Ishikawa (cell line): ENCODE results near the gene CSAD.
A peak's percentile ranks its signal among the peaks of the same experiment; 100 is the strongest.

Source experiments
- CEBPB ChIP-seq: IDR thresholded peaks from 2 replicates; pipeline ENCODE4 v1.6.1; 2012
- CREB1 ChIP-seq: IDR thresholded peaks from 2 replicates; pipeline ENCODE4 v1.6.1; 2012; ENCODE audit warnings: low read depth
- EGR1 ChIP-seq: IDR thresholded peaks from 2 replicates; pipeline ENCODE4 v1.6.1; 2012
- EP300 ChIP-seq: IDR thresholded peaks from 2 replicates; pipeline ENCODE4 v1.6.1; 2012; ENCODE audit warnings: borderline replicate concordance
- FOXM1 ChIP-seq: IDR thresholded peaks from 2 replicates; pipeline ENCODE4 v1.6.1; 2012; ENCODE audit warnings: low read depth, borderline replicate concordance
- MAX ChIP-seq: IDR thresholded peaks from 2 replicates; pipeline ENCODE4 v1.6.1; 2012
- NFIC ChIP-seq: IDR thresholded peaks from 2 replicates; pipeline ENCODE4 v1.6.1; 2012
- RAD21 ChIP-seq: IDR thresholded peaks from 2 replicates; pipeline ENCODE4 v1.6.1; 2012; ENCODE audit warnings: low read depth
- REST ChIP-seq: IDR thresholded peaks from 2 replicates; pipeline ENCODE4 v1.6.1; 2012; ENCODE audit warnings: low read depth, mild to moderate bottlenecking
- TAF1 ChIP-seq: IDR thresholded peaks from 2 replicates; pipeline ENCODE4 v1.6.1; 2012; ENCODE audit warnings: low read depth, mild to moderate bottlenecking
- TCF12 ChIP-seq: IDR thresholded peaks from 2 replicates; pipeline ENCODE4 v1.6.1; 2012; ENCODE audit warnings: low read depth
- TEAD4 ChIP-seq: IDR thresholded peaks from 2 replicates; pipeline ENCODE4 v1.6.1; 2012
- USF1 ChIP-seq: IDR thresholded peaks from 2 replicates; pipeline ENCODE4 v1.6.1; 2012
- YY1 ChIP-seq: IDR thresholded peaks from 2 replicates; pipeline ENCODE4 v1.6.1; 2012; ENCODE audit warnings: low read depth
- ZBTB7A ChIP-seq: IDR thresholded peaks from 2 replicates; pipeline ENCODE4 v1.6.1; 2012; ENCODE audit warnings: low read depth

The CSAD gene

GRCh38 chr12:53124352-53124723 lies 56.4 kb downstream of the CSAD start:
- TF ChIP-seq REST: no peak
- no peak for TF ChIP-seq MAX
- TF ChIP-seq FOXM1: no peak
- TF ChIP-seq TEAD4: no peak
- TF ChIP-seq TAF1: no peak
- no peak for TF ChIP-seq RAD21
- no peak for TF ChIP-seq TCF12
- no peak for TF ChIP-seq ZBTB7A
- TF ChIP-seq CEBPB: no peak
- no peak for TF ChIP-seq NFIC
- TF ChIP-seq EP300: no peak
- TF ChIP-seq CREB1: no peak
- no peak for TF ChIP-seq YY1
- no peak for TF ChIP-seq USF1
- no peak for TF ChIP-seq EGR1

GRCh38 chr12:53123578-53124351 lies 57.0 kb downstream of the CSAD start:
- TF ChIP-seq MAX: peak; percentile 18; the same call in 1 of the 2 replicates
- no peak for TF ChIP-seq CEBPB
- TF ChIP-seq NFIC: 0 out of 2 replicates have a peak, but pooled peaks have one; percentile 9
- peak; percentile 59; the same call in 1 of the 2 replicates for TF ChIP-seq TEAD4

- TF ChIP-seq FOXM1 (no peak), TCF12 (no peak), TAF1 (no peak), YY1 (no peak), CREB1 (no peak), TEAD4 (no peak), NFIC (no peak), CEBPB (no peak)
Measured at GRCh38 chr12:53122961-53123468, 57.7 kb downstream of the CSAD start.

GRCh38 chr12:53120685-53121525 lies 59.8 kb downstream of the CSAD start:
- TF ChIP-seq TCF12 (no peak), EP300 (no peak), EGR1 (no peak), TAF1 (no peak), CEBPB (no peak), TEAD4 (no peak), MAX (no peak), REST (no peak), FOXM1 (no peak), RAD21 (no peak), USF1 (no peak), NFIC (no peak), YY1 (no peak), CREB1 (no peak), ZBTB7A (no peak)

GRCh38 chr12:53118751-53119300 lies 61.9 kb downstream of the CSAD start:
- TF ChIP-seq EP300 (no peak), NFIC (no peak), USF1 (no peak), MAX (no peak), RAD21 (no peak), CREB1 (no peak), TCF12 (no peak), CEBPB (no peak), REST (no peak), FOXM1 (no peak), TAF1 (no peak), TEAD4 (no peak), YY1 (no peak), EGR1 (no peak)
